ENCODE results near the gene RAI2. TPM values are rescaled to one million over a fixed set of nuclear protein-coding genes. Genes with fewer than 3 reads are reported as not detected.

RAI2 gene
- total RNA-seq, 1 experiment from 2014 or later, result 0.77 TPM

- no peak for ATAC-seq
- ChIA-PET CTCF (interaction anchor here (1.4 to 1.5 kb wide), 2 partner anchors 11 to 15 kb away, joined by 5 read pairs; no protein-coding TSS in a partner anchor), POLR2A (no interaction called here)
- Mint-ChIP-seq H3K9me3 (peaks cover 5% of the 10 kb centered on the region), H3K27ac (no peak overlapping the region), H3K4me3 (no peak overlapping the region), H3K36me3 (0 out of 2 replicates have a peak, but pooled peaks cover 3% of the 10 kb centered on the region), H3K27me3 (ENCODE audit: low read depth) (no peaks in the 10 kb centered on the region; the same call in 1 of the 2 replicates), H3K4me1 (peaks cover 3% of the 10 kb centered on the region)
- no peak for TF ChIP-seq SMAD4 (CRISPR knock-in tag; IDR thresholded peaks at IDR 0.05)
- no peak for TF ChIP-seq MYBL2 (CRISPR knock-in tag; IDR thresholded peaks at IDR 0.05)
- no peak for TF ChIP-seq ZNF121 (CRISPR knock-in tag; IDR thresholded peaks at IDR 0.05)
- no peak for TF ChIP-seq JUN (CRISPR knock-in tag; IDR thresholded peaks at IDR 0.05)
- TF ChIP-seq SMAD3 (CRISPR knock-in tag; IDR thresholded peaks at IDR 0.05; ENCODE audit: borderline replicate concordance), result no peak
- no peak for TF ChIP-seq NFATC4 (CRISPR knock-in tag; IDR thresholded peaks at IDR 0.05)
- TF ChIP-seq, protein P1, sequence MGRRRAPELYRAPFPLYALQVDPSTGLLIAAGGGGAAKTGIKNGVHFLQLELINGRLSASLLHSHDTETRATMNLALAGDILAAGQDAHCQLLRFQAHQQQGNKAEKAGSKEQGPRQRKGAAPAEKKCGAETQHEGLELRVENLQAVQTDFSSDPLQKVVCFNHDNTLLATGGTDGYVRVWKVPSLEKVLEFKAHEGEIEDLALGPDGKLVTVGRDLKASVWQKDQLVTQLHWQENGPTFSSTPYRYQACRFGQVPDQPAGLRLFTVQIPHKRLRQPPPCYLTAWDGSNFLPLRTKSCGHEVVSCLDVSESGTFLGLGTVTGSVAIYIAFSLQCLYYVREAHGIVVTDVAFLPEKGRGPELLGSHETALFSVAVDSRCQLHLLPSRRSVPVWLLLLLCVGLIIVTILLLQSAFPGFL (CRISPR knock-in tag; IDR thresholded peaks at IDR 0.05; ENCODE audit: borderline replicate concordance), result no peak
- no peak for TF ChIP-seq TP53 (CRISPR knock-in tag; IDR thresholded peaks at IDR 0.05)
- TF ChIP-seq NFYB (CRISPR knock-in tag; conservative IDR thresholded peaks at IDR 0.05; ENCODE audit: low read depth), result no peak
- TF ChIP-seq, protein P2, sequence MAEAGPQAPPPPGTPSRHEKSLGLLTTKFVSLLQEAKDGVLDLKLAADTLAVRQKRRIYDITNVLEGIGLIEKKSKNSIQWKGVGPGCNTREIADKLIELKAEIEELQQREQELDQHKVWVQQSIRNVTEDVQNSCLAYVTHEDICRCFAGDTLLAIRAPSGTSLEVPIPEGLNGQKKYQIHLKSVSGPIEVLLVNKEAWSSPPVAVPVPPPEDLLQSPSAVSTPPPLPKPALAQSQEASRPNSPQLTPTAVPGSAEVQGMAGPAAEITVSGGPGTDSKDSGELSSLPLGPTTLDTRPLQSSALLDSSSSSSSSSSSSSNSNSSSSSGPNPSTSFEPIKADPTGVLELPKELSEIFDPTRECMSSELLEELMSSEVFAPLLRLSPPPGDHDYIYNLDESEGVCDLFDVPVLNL (CRISPR knock-in tag; IDR thresholded peaks at IDR 0.05; ENCODE audit: borderline replicate concordance, low read depth), result no peak
- no peak for TF ChIP-seq SP1 (CRISPR knock-in tag; conservative IDR thresholded peaks at IDR 0.05)
- TF ChIP-seq ZNF396 (CRISPR knock-in tag; IDR thresholded peaks at IDR 0.05; ENCODE audit: borderline replicate concordance), result no peak
- no peak for TF ChIP-seq HMGXB4 (CRISPR knock-in tag; IDR thresholded peaks at IDR 0.05)
- TF ChIP-seq ZNF232 (CRISPR knock-in tag; IDR thresholded peaks at IDR 0.05), result no peak
- TF ChIP-seq KAT7 (CRISPR knock-in tag; IDR thresholded peaks at IDR 0.05; ENCODE audit: borderline replicate concordance), result no peak
- TF ChIP-seq GRHL2 (CRISPR knock-in tag; IDR thresholded peaks at IDR 0.05; ENCODE audit: insufficient replicate concordance, severe bottlenecking), result no peak
- TF ChIP-seq GABPB1 (CRISPR knock-in tag; IDR thresholded peaks at IDR 0.05), result no peak
- TF ChIP-seq, protein P3, sequence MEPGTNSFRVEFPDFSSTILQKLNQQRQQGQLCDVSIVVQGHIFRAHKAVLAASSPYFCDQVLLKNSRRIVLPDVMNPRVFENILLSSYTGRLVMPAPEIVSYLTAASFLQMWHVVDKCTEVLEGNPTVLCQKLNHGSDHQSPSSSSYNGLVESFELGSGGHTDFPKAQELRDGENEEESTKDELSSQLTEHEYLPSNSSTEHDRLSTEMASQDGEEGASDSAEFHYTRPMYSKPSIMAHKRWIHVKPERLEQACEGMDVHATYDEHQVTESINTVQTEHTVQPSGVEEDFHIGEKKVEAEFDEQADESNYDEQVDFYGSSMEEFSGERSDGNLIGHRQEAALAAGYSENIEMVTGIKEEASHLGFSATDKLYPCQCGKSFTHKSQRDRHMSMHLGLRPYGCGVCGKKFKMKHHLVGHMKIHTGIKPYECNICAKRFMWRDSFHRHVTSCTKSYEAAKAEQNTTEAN (CRISPR knock-in tag; IDR thresholded peaks at IDR 0.05), result no peak
- TF ChIP-seq, protein P4, sequence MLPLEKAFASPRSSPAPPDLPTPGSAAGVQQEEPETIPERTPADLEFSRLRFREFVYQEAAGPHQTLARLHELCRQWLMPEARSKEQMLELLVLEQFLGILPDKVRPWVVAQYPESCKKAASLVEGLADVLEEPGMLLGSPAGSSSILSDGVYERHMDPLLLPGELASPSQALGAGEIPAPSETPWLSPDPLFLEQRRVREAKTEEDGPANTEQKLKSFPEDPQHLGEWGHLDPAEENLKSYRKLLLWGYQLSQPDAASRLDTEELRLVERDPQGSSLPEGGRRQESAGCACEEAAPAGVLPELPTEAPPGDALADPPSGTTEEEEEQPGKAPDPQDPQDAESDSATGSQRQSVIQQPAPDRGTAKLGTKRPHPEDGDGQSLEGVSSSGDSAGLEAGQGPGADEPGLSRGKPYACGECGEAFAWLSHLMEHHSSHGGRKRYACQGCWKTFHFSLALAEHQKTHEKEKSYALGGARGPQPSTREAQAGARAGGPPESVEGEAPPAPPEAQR (CRISPR knock-in tag; IDR thresholded peaks at IDR 0.05), result no peak
- no peak for TF ChIP-seq MLX (CRISPR knock-in tag; IDR thresholded peaks at IDR 0.05)
- no peak for DNase-seq (ENCODE audit: low spot score)
Observed at GRCh38 chrX:17828171-17828570, 32.9 kb downstream of the RAI2 start.
